NCI-H187 treated with DMSO at 0.1 percent for 48 hours (cell line): ENCODE measurements around the gene CACNA1C.
"Not testable (repeated sequence)": the region's sequence is repeated elsewhere in the genome, so short reads cannot be mapped to it uniquely, and the experiment has no call there.

Experiments used
- DNase-seq: peaks from one replicate; lab custom pipeline; 2025; lab: John Stamatoyannopoulos, UW

The CACNA1C gene

DNA sequence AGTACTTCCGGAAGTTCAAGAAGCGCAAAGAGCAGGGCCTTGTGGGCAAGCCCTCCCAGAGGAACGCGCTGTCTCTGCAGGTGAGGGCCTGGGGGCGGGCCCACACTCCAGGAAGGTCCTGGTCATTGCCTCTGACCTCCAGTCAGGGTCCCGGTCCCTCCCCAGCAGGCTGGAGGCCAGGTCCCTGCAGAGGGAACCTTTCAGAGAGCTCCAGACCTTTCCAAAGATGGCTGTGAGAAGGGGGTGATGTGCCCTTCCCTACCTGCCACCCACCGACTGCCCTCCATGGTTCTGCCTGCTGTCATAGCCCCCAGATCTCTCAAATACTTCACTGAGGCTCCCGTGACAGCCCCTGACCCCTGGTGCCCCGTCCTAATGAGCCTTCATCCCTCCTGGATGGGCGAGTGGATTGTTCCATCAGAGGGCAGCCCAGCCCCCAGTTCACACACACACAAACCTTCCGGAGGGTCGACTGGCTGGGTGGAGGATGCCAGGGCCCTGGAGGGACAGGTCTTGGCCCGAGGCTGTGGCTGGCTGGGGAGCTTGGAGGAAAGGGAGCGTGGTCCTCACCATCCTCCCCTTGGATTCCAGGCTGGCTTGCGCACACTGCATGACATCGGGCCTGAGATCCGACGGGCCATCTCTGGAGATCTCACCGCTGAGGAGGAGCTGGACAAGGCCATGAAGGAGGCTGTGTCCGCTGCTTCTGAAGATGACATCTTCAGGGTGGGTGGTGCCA lies 624.5 kb downstream of the CACNA1C start:
- DNase-seq = no peak

DNA sequence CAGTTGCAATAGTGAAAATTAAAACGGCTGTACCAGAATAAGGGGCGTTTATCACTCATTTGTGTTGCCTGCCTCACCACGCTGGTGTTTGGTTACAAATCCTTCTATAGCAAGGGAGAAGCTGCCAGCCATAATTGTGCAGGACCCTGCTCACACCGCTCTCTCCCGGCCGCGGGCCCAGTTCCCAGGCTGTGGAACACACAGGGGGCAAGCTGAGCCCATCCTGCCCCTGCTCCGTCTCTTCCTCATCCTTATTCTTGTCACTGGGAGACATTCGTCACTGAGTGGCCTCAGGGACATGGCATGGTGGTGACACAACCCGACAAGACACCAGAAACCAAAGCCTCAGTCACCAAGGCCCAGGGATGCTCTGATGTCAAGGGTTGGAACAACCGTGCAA lies 625.6 kb downstream of the CACNA1C start:
- no peak for DNase-seq

DNA sequence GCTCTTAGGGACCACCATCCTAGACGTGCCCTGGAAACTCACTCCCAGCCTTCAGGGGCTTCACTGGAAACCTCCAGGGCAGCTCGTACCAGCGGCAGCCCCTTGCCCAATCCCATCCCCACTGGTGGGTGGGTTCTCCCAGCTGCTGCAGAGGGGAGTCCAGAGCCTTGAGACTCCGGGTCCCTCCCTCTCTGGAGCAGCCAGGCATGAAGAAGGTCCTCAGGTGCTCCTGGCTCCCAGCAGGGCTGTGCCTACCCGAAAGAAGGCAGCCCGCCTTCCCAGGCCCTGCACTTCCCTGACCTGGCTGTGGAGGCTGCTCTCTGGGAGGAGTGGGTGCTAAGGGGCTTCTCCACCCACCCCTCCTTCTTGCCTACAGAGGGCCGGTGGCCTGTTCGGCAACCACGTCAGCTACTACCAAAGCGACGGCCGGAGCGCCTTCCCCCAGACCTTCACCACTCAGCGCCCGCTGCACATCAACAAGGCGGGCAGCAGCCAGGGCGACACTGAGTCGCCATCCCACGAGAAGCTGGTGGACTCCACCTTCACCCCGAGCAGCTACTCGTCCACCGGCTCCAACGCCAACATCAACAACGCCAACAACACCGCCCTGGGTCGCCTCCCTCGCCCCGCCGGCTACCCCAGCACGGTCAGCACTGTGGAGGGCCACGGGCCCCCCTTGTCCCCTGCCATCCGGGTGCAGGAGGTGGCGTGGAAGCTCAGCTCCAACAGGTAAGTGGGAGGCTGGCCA lies 626.5 kb downstream of the CACNA1C start:
- DNase-seq = no peak

DNA sequence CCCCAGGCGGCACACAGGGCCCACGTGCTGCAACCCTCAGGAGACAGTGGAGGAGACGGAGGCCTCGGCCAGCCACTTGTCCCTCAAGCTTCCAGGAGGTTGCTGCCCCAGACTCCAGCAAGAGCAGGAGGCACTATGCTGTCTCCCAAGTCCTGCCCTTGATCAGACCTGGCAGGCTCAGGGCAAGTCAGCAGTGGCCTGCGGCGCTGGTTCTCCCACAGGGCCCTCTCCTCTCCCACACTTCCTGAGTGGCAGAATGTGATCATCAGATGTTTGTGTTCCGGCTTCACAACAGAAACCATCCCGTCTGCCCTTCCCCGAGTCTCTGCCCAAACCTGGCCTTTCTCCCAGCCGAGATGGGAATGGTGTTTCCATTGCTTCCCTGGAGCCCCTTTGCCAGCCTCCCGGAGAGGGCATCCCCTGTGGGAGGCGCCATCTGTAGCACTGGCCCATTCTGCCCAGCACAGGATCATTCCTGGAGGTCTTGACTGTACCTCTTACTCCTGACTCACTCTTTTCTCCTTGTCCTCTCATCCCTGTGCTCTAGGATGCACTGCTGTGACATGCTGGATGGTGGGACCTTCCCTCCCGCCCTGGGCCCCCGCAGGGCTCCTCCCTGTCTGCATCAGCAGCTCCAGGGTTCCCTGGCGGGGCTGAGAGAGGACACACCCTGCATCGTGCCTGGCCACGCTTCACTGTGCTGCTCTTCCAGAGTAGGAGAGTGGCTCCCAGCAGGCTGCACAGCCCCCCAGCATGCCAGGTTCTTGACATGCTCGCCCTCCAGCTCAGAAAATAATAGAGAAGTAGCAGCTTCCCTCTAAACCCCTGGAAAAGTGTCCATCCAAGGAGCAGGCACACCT lies 627.3 kb downstream of the CACNA1C start:
- no peak for DNase-seq

DNA sequence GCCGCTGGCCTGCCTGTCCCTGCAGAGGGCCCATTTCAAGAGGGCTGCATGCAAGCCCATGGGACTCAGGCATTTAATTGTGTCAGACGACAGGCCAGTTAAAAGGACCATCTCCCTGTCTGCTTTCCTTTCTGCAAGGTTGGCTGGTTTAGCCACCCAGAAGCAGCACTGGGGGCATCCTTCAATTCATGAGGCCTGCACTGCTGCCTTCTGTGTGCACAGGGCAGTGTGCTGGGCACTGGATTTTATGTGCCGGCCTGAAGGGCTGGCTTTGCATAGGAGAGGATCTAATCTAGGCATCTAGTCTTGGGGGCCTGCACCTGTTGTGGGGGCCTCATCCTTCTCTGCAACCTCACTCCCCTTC lies 627.9 kb downstream of the CACNA1C start:
- DNase-seq = no peak

DNA sequence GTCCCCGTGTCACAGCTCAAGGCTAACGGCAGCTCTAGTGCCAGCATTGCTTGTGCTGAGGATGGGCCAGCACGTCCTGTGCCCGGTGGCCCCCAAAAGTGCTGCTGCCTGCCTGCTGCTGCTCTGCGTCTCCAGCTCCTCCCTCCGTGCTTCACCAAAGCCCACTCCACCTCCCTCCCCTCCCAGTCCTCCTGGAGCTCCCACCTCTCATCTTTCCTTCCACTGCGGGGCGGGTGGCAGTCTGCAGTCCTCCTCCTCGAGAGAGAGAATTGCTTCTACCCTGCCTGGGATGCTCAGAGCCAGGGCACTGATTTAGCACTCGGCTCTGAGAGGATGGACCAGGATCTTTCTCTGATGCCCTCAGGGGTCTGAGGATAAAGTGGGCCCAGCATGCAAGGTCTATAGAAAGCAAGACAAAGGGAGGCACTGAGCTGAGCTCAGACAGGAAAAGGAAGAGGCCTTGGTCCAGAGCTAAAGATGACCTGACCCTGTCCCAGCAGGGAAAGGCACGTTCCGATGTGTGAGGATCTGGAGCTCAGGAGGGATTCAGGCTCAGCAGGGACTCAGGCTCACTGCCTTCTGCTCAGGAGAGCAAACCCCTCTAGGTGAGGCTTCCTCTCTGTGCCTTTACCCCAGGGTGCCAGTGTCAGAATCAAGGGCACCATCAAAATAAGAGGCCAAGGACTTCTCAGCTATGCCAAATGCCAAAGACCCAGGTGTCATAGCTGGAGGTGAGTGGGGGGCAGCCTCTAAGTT lies 628.8 kb downstream of the CACNA1C start:
- no peak for DNase-seq

DNA sequence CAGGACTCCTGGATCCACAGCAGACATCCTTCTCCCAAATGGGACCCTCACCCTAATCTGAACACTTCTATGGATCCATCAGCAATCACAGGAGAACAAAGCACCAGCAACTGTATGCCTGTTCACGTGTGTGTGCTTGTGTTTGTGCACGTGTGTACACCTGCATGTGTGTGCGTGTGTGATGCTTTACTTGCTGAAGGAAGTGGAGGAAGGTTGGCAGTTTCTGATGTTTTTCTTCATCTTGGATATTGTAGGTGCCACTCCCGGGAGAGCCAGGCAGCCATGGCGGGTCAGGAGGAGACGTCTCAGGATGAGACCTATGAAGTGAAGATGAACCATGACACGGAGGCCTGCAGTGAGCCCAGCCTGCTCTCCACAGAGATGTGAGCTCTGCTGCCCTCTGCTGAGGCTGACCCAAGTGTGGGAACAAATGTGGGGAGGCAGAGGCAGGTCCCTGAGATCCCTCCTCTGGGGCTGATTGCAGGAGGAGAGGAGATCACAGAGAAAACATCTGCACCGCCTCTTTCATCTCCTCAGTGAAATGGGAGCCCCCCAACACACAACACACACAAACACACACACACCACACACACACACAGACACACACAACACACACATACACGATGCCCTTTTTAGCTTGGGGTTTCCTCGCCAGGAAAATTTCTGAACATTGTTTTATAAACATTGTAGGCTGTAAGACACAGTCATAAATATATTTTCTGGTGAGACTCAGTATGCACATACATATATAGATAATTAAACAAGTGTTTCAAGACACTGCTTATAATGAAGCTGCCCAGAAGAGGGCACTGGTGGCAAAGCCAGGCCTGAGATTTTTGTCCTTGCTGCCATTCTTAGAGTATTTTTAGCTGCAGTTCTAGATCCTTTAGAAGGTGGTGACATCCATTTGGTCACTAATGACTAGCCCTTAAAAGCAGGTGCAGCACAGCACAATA lies 629.8 kb downstream of the CACNA1C start:
- no peak for DNase-seq

DNA sequence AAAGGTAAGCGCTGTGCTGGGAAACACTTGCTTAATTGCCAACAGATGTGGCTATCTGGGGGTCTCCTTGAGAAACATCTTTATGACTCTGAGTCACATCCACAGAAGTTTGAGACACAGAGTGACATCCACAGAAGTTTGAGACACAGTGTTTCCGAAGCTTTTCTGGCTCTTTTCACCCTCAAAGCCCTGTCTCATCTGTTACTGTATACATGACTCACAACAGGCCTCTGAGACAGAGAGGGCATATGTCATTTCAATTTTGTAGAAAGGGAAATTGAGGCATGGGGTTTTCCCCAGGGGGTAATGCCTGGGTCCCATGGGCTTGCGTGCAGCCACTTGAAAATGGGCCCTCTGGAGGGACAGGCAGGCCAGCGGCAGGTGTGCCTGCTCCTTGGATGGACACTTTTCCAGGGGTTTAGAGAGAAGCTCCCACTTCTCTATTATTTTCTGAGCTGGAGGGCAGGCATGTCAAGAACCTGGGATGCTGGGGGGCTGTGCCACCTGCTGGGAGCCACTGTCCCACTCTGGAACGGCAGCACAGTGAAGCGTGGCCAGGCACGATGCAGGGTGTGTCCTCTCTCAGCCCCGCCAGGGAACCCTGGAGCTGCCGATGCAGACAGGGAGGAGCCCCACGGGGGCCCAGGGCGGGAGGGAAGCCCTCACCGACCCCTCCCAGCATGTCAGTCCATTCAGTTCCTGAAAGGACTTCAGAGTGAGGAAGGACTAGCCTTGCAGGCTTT lies 630.7 kb downstream of the CACNA1C start:
- DNase-seq = no peak

DNA sequence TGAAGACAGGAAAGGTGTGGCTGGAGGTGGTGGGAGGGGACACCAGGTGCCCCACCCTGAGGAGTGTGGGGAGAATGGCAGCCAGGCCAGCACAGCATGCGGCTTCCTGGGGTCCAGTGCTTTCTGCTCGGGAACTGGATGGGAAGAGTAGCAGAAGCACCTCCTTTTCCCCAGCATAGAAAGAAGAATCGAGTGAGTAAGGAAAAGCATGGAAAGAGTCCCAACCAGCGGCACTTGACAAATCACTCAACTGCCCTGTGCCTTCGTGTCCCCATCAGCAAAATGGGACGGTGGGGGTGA lies 631.2 kb downstream of the CACNA1C start:
- DNase-seq = not testable (repeated sequence)

DNA sequence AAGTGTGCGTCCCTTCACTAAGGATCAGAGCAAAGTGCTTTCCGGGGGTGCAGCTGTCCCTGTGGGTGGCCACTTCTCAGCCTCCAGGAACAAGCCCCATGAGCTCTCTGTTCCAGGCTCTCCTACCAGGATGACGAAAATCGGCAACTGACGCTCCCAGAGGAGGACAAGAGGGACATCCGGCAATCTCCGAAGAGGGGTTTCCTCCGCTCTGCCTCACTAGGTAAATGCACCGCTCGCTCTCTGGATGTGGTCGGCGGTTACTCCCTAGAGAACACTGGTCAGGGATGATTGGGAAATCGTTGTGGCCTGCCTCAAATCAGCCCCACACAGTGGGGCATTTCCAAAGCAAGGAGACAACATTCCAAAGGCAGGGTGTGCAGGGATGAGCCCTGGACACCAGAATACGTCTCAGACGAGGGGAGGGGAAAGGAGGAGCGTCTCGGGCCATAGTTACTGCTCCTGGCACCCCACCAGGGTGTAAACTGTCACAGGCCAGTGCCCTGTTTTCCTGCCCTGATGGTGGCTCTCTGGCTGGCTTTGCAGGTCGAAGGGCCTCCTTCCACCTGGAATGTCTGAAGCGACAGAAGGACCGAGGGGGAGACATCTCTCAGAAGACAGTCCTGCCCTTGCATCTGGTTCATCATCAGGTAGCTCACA lies 633.0 kb downstream of the CACNA1C start:
- not testable (repeated sequence) for DNase-seq

DNA sequence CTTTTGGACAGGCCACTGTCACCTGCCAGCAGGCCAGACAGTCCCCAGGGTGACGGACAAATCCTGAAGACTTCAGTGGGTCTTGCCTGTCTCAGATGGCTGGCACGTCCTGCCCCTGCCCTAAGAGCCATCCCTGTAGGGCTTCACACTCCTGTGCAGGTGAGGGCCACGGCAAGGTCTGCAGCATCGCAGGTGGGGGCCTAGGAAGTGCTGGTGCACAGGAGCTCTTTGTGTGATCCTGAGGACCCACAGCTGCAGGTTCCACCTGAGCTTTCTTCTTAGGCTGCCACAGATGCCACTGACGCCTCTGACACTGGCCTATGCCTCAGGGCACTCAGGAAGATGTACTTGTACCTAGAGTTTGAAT lies 633.5 kb downstream of the CACNA1C start:
- DNase-seq = no peak

DNA sequence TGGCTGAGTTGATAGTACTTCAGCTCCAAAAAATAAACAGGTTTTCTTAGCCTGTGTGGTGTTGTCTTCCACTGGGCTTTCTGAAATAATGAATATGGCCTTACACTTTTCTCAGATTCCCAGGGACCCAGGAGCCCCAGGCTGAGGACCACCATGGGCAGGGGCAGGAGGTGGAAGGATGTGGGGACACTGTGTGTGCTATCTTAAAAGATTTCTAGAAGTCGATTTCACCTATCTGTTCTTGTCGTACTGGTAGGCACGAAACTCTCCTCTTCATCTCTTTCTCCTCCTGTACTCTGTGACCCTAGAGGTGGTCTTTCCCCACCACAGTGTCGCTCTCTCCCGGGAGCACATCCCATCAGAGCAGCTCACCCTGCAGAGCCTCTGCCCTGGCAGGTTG lies 634.3 kb downstream of the CACNA1C start:
- DNase-seq = no peak

DNA sequence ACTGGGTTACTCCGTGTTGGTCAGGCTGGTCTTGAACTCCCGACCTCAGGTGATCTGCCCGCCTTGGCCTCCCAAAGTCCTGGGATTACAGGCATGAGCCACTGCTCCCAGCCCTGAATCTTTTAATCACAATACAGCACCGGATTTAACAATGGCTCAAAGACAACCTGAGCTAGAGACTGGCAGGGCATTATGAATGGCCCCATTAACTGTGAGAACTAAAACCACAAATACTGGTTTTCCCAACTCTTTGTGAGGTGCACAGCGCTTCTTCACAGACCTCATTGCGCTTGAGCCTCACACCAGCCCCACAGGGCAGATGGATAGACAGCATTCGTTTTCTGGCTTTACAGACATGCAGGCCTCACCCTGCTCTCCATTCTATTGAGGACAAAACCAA lies 634.9 kb downstream of the CACNA1C start:
- no peak for DNase-seq

DNA sequence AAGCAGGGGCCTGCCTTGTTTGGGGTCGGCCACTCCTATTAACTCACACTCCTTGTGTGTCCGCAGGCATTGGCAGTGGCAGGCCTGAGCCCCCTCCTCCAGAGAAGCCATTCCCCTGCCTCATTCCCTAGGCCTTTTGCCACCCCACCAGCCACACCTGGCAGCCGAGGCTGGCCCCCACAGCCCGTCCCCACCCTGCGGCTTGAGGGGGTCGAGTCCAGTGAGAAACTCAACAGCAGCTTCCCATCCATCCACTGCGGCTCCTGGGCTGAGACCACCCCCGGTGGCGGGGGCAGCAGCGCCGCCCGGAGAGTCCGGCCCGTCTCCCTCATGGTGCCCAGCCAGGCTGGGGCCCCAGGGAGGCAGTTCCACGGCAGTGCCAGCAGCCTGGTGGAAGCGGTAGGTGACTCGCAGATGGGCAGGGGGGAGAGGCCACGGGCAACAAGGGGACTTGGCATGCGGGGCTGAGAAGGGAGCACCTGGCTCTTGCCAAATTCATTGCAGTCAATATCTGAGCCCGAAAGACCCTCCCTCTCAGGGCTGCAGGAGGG lies 635.7 kb downstream of the CACNA1C start:
- DNase-seq = no peak

DNA sequence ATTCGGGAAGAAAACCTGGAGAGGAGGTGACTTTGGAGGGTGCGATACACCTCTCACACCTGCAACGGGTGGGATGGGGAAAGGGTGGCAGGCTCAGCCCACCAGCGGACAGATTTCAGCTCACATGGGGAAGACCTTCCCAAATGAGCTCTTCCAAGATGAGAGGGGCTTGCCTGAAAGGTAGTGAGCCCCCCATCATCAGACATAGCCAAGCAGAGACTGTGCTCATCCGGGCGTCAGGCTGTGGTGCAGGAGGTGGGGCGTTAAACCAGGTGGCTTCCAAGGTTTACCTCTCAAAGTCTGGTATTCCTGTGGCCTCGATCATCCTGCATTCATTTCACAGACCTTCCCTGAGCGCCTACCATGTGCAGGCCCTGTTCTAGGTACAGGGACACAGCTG lies 636.6 kb downstream of the CACNA1C start:
- DNase-seq = no peak

DNA sequence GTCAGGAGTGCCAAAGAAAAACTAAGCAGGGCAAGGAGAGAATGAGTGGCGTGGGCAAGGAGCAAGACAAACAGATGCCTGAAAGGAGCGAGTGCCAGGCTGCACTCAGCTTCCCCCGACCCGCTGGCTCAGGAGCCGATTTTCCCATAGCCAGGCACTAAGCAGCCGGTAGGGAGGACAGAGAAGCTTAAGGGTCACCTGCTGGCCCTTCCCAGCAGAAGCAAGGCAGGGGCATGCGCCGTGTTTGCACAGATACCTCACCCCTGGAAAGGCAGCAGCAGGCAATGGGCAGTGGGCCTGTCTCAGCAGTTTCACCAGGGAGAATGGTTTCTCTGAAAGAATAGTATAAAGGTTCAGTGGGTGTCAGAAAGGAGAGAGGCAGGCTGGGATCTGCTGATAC lies 637.1 kb downstream of the CACNA1C start:
- DNase-seq = no peak

DNA sequence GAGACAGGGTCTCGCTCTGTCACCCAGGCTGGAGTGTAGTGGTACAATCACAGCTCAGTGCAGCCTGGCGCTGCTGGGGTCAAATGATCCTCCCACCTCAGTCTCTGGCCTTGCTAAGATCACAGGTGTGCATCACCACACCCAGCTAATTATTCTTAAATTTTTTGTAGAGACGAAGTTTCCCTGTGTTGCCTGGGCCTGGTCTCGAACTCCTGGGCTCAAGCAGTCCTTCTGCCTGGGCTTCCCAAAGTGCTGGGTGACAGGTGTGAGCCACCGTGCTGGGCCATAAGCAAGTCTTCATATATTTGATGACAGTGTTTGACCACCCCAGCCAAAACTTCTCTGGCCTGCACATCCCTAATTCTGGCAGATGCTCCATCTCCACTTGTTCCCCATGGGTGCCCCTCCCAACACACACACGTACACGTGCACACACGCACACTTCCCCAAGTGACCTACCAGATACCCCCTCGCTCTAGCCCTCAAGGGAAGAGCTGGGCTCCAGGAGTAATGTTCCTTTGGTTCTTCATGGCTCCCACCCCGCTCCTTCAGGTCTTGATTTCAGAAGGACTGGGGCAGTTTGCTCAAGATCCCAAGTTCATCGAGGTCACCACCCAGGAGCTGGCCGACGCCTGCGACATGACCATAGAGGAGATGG lies 637.7 kb downstream of the CACNA1C start:
- DNase-seq = no peak

DNA sequence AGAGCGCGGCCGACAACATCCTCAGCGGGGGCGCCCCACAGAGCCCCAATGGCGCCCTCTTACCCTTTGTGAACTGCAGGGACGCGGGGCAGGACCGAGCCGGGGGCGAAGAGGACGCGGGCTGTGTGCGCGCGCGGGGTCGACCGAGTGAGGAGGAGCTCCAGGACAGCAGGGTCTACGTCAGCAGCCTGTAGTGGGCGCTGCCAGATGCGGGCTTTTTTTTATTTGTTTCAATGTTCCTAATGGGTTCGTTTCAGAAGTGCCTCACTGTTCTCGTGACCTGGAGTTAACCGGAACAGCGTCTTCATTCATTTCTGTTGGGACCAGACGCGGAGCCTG lies 638.2 kb downstream of the CACNA1C start:
- DNase-seq = no peak
